ENCODE results near the gene ATF7.
"Not testable (repeated sequence)": the region's sequence is repeated elsewhere in the genome, so short reads cannot be mapped to it uniquely, and the experiment has no call there.

Gene ATF7

GRCh38 chr12:53613821-53614220 lies 12.4 kb downstream of the ATF7 start:
- no peak overlapping the region for H3K4me3 Mint-ChIP-seq
- DNase-seq (no peak), ATAC-seq (no peak)
- H3K27ac Mint-ChIP-seq: peak overlapping the region in 1 of 2 donors; percentile 22
- H3K9me3 Mint-ChIP-seq: no peaks in the 10 kb centered on the region
- no peaks in the 10 kb centered on the region for H3K27me3 Mint-ChIP-seq
- H3K4me1 Mint-ChIP-seq: peaks cover 48% of the 10 kb centered on the region

GRCh38 chr12:53612978-53613377 lies 13.2 kb downstream of the ATF7 start:
- no peak overlapping the region for H3K27ac Mint-ChIP-seq
- no peaks in the 10 kb centered on the region for H3K9me3 Mint-ChIP-seq
- peaks cover 40% of the 10 kb centered on the region for H3K4me1 Mint-ChIP-seq
- no peaks in the 10 kb centered on the region for H3K27me3 Mint-ChIP-seq
- peak overlapping the region; percentile 5 to 51 for H3K4me3 Mint-ChIP-seq
- ATAC-seq (peak; percentile 96), DNase-seq (no peak)

- ATAC-seq (no peak), DNase-seq (no peak)
- no peak overlapping the region for H3K4me3 Mint-ChIP-seq
- no peaks in the 10 kb centered on the region for H3K27me3 Mint-ChIP-seq
- H3K9me3 Mint-ChIP-seq: no peaks in the 10 kb centered on the region
- H3K27ac Mint-ChIP-seq: no peak overlapping the region
- H3K4me1 Mint-ChIP-seq: peaks cover 29% of the 10 kb centered on the region
Measured at GRCh38 chr12:53611304-53611703, 14.9 kb downstream of the ATF7 start.

GRCh38 chr12:53606688-53607087 lies 19.5 kb downstream of the ATF7 start:
- H3K4me3 Mint-ChIP-seq, H3K9me3 Mint-ChIP-seq, H3K27ac Mint-ChIP-seq, DNase-seq, H3K27me3 Mint-ChIP-seq, ATAC-seq: not testable (repeated sequence)
- H3K4me1 Mint-ChIP-seq: peaks cover 19% of the 10 kb centered on the region

GRCh38 chr12:53604581-53604980 lies 21.6 kb downstream of the ATF7 start:
- Mint-ChIP-seq H3K27me3 (no peaks in the 10 kb centered on the region), H3K27ac (no peak overlapping the region), H3K4me1 (peaks cover 19% of the 10 kb centered on the region), H3K4me3 (no peak overlapping the region), H3K9me3 (no peaks in the 10 kb centered on the region)
- ATAC-seq: no peak
- DNase-seq: no peak

GRCh38 chr12:53603804-53604203 lies 22.4 kb downstream of the ATF7 start:
- DNase-seq (no peak), ATAC-seq (no peak)
- Mint-ChIP-seq H3K9me3 (no peaks in the 10 kb centered on the region), H3K27me3 (no peaks in the 10 kb centered on the region), H3K27ac (no peak overlapping the region), H3K4me3 (peak overlapping the region in 1 of 2 donors; percentile 32), H3K4me1 (peaks cover 19% of the 10 kb centered on the region)

GRCh38 chr12:53603196-53603595 lies 23.0 kb downstream of the ATF7 start:
- no peak overlapping the region for H3K27ac Mint-ChIP-seq
- no peak overlapping the region for H3K4me3 Mint-ChIP-seq
- no peak for DNase-seq
- no peaks in the 10 kb centered on the region for H3K27me3 Mint-ChIP-seq
- no peaks in the 10 kb centered on the region for H3K9me3 Mint-ChIP-seq
- H3K4me1 Mint-ChIP-seq: peaks cover 19% of the 10 kb centered on the region
- ATAC-seq: no peak

- no peak overlapping the region for H3K27ac Mint-ChIP-seq
- ATAC-seq (no peak), DNase-seq (no peak)
- H3K27me3 Mint-ChIP-seq: no peaks in the 10 kb centered on the region
- H3K4me3 Mint-ChIP-seq: no peak overlapping the region
- peaks cover 19% of the 10 kb centered on the region for H3K4me1 Mint-ChIP-seq
- H3K9me3 Mint-ChIP-seq: no peaks in the 10 kb centered on the region
Measured at GRCh38 chr12:53602176-53602864, 23.9 kb downstream of the ATF7 start.

- H3K27me3 Mint-ChIP-seq: no peaks in the 10 kb centered on the region
- DNase-seq (no peak), ATAC-seq (no peak)
- H3K27ac Mint-ChIP-seq: no peak overlapping the region
- H3K4me3 Mint-ChIP-seq: no peak overlapping the region
- peaks cover 19% of the 10 kb centered on the region for H3K4me1 Mint-ChIP-seq
- H3K9me3 Mint-ChIP-seq: no peaks in the 10 kb centered on the region
Measured at GRCh38 chr12:53601296-53601847, 24.8 kb downstream of the ATF7 start.

- Mint-ChIP-seq H3K27me3 (no peaks in the 10 kb centered on the region), H3K4me1 (peaks cover 19% of the 10 kb centered on the region), H3K27ac (no peak overlapping the region), H3K9me3 (no peaks in the 10 kb centered on the region), H3K4me3 (no peak overlapping the region)
- DNase-seq (no peak), ATAC-seq (no peak)
Measured at GRCh38 chr12:53600490-53601295, 25.5 kb downstream of the ATF7 start.

- peaks cover 19% of the 10 kb centered on the region for H3K4me1 Mint-ChIP-seq
- no peaks in the 10 kb centered on the region for H3K27me3 Mint-ChIP-seq
- ATAC-seq (no peak), DNase-seq (no peak)
- H3K9me3 Mint-ChIP-seq: no peaks in the 10 kb centered on the region
- H3K27ac Mint-ChIP-seq: no peak overlapping the region
- no peak overlapping the region for H3K4me3 Mint-ChIP-seq
Measured at GRCh38 chr12:53599579-53599978, 26.6 kb downstream of the ATF7 start.

- DNase-seq, H3K9me3 Mint-ChIP-seq, H3K4me3 Mint-ChIP-seq, H3K27ac Mint-ChIP-seq, H3K27me3 Mint-ChIP-seq, ATAC-seq: not testable (repeated sequence)
- peaks cover 19% of the 10 kb centered on the region for H3K4me1 Mint-ChIP-seq
Measured at GRCh38 chr12:53598971-53599370, 27.2 kb downstream of the ATF7 start.

- Mint-ChIP-seq H3K27ac (no peak overlapping the region), H3K4me3 (no peak overlapping the region), H3K9me3 (no peaks in the 10 kb centered on the region), H3K27me3 (no peaks in the 10 kb centered on the region), H3K4me1 (peaks cover 9% of the 10 kb centered on the region)
- ATAC-seq: no peak
- no peak for DNase-seq
Measured at GRCh38 chr12:53596920-53597363, 29.2 kb downstream of the ATF7 start.

GRCh38 chr12:53594897-53595615 lies 31.1 kb downstream of the ATF7 start:
- Mint-ChIP-seq H3K4me1 (peaks cover 19% of the 10 kb centered on the region), H3K27ac (no peak overlapping the region), H3K4me3 (no peak overlapping the region), H3K9me3 (no peaks in the 10 kb centered on the region), H3K27me3 (no peaks in the 10 kb centered on the region)
- DNase-seq (no peak), ATAC-seq (no peak)

- DNase-seq (no peak), ATAC-seq (no peak)
- no peak overlapping the region for H3K27ac Mint-ChIP-seq
- H3K4me1 Mint-ChIP-seq: peaks cover 28% of the 10 kb centered on the region
- no peak overlapping the region for H3K4me3 Mint-ChIP-seq
- H3K9me3 Mint-ChIP-seq: no peaks in the 10 kb centered on the region
- H3K27me3 Mint-ChIP-seq: no peaks in the 10 kb centered on the region
Measured at GRCh38 chr12:53593707-53594106, 32.5 kb downstream of the ATF7 start.

All from stimulated activated naive CD8-positive, alpha-beta T cell treated with anti-CD3 and anti-CD28 coated beads, Interleukin-15, amount 100 ng/mL, for 72 hours (primary cell).